GM10248 (cell line): Measurements from ENCODE around the gene CAPN13.

Experiments
- CTCF ChIA-PET: fragments of 300-600 bp; sonication (Branson Sonifier 250); formaldehyde crosslinking; extraction: SDS; loops from one replicate; lab custom pipeline; 2021; ENCODE audit warnings: antibody characterized with exemption; lab: Yijun Ruan, JAX
- POLR2A ChIA-PET: fragments of 350-650 bp; sonication (Branson Sonifier 250); formaldehyde crosslinking; extraction: SDS; loops from one replicate; lab custom pipeline; 2020; ENCODE audit warnings: antibody characterized with exemption; lab: Yijun Ruan, JAX
- DNase-seq: peaks from one replicate; pipeline ENCODE4 v3.0.0; 2012; ENCODE audit errors: extremely low spot score
- CTCF ChIP-seq: IDR thresholded peaks from 2 replicates; pipeline ENCODE4 v1.5.1; 2012; ENCODE audit warnings: mild to moderate bottlenecking, low read depth; ENCODE audit errors: extremely low read depth, missing control alignments, control extremely low read depth

Gene CAPN13

GRCh38 chr2:30686669-30687068 is 120.6 kb downstream of the CAPN13 start:
- POLR2A ChIA-PET = no interaction called here
- CTCF ChIA-PET = interaction anchor here (1.0 to 16.7 kb wide), 11 partner anchors 9 to 522 kb away, joined by 3 to 242 read pairs (median 3); no protein-coding TSS in a partner anchor
- no peak for DNase-seq
- TF ChIP-seq CTCF = no peak

- no peak for TF ChIP-seq CTCF
- POLR2A ChIA-PET = no interaction called here
- DNase-seq = no peak
- CTCF ChIA-PET = interaction anchor here (0.9 to 16.7 kb wide), 11 partner anchors 8 to 522 kb away, joined by 3 to 242 read pairs (median 3); no protein-coding TSS in a partner anchor
These were observed 121.2 kb downstream of the CAPN13 start for GRCh38 chr2:30686000-30686399.

- POLR2A ChIA-PET = no interaction called here
- DNase-seq = no peak
- TF ChIP-seq CTCF = no peak
- CTCF ChIA-PET = interaction anchor here (16.7 kb wide), 1 partner anchor 25 kb away, joined by 242 read pairs; no protein-coding TSS in a partner anchor
These were observed 122.2 kb downstream of the CAPN13 start for GRCh38 chr2:30684996-30685395.

- POLR2A ChIA-PET = no interaction called here
- TF ChIP-seq CTCF = no peak
- CTCF ChIA-PET = interaction anchor here (16.7 kb wide), 1 partner anchor 25 kb away, joined by 242 read pairs; no protein-coding TSS in a partner anchor
- no peak for DNase-seq
These were observed 122.7 kb downstream of the CAPN13 start for GRCh38 chr2:30684516-30684915.

- TF ChIP-seq CTCF = no peak
- no peak for DNase-seq
- CTCF ChIA-PET = interaction anchor here (16.7 kb wide), 1 partner anchor 26 kb away, joined by 242 read pairs; no protein-coding TSS in a partner anchor
- POLR2A ChIA-PET = no interaction called here
These were observed 123.2 kb downstream of the CAPN13 start for GRCh38 chr2:30684026-30684425.

- no peak for TF ChIP-seq CTCF
- ChIA-PET CTCF (interaction anchor here (1.0 to 16.7 kb wide), 3 partner anchors 10 to 475 kb away, joined by 3 to 242 read pairs (median 6); no protein-coding TSS in a partner anchor), POLR2A (no interaction called here)
- DNase-seq = no peak
These were observed 123.8 kb downstream of the CAPN13 start for GRCh38 chr2:30683236-30683956.
